GM21717 (cell line): Measurements from ENCODE around the gene FKBP14.
A peak's percentile ranks its signal among the peaks of the same experiment; 100 is the strongest.

Experiments used
- ATAC-seq: cut with Tn5 transposase; IDR thresholded peaks from one replicate; pipeline ENCODE4 v1.9.1; 2021; ENCODE audit warnings: mild to moderate bottlenecking, moderate library complexity; ENCODE audit not compliant: unreplicated experiment

Gene FKBP14

GRCh38 chr7:30034501-30034900 is 8.0 kb upstream of the FKBP14 start:
- ATAC-seq, result no peak

GRCh38 chr7:30032310-30033125 is 6.0 kb upstream of the FKBP14 start:
- no peak for ATAC-seq

GRCh38 chr7:30029696-30030095 is 3.2 kb upstream of the FKBP14 start:
- ATAC-seq, result no peak

- ATAC-seq, result peak; percentile 20
These were observed 2.5 kb upstream of the FKBP14 start for GRCh38 chr7:30028749-30029635.

- peak; percentile 53 for ATAC-seq
These were observed 1.8 kb upstream of the FKBP14 start, which contains the start of gene PLEKHA8 for GRCh38 chr7:30028216-30028748. PLEKHA8 (plus strand) TSS chr7:30028412; CDS start chr7:30028763, 351 bp downstream.

- ATAC-seq, result peak; percentile 1
These were observed 1.3 kb upstream of the FKBP14 start for GRCh38 chr7:30027740-30028215.

GRCh38 chr7:30027065-30027456 is 559 bp upstream of the FKBP14 start:
- ATAC-seq, result peak; percentile 10

- no peak for ATAC-seq
These were observed 3.0 kb downstream of the FKBP14 start for GRCh38 chr7:30023524-30023923.

- ATAC-seq, result no peak
These were observed 3.5 kb downstream of the FKBP14 start for GRCh38 chr7:30022991-30023390.

GRCh38 chr7:30020535-30020934 is 6.0 kb downstream of the FKBP14 start:
- no peak for ATAC-seq

GRCh38 chr7:30019960-30020359 is 6.5 kb downstream of the FKBP14 start:
- no peak for ATAC-seq

- ATAC-seq, result no peak
These were observed 7.1 kb downstream of the FKBP14 start for GRCh38 chr7:30019387-30019786.

GRCh38 chr7:30018451-30018850 is 8.1 kb downstream of the FKBP14 start:
- no peak for ATAC-seq

GRCh38 chr7:30012757-30013156 is 13.7 kb downstream of the FKBP14 start:
- no peak for ATAC-seq

GRCh38 chr7:30010021-30010420 is 16.5 kb downstream of the FKBP14 start:
- no peak for ATAC-seq

GRCh38 chr7:30005464-30005863 is 21.0 kb downstream of the FKBP14 start:
- no peak for ATAC-seq

- ATAC-seq, result no peak
These were observed 23.4 kb downstream of the FKBP14 start for GRCh38 chr7:30003098-30003497.

- ATAC-seq, result no peak
These were observed 24.5 kb downstream of the FKBP14 start for GRCh38 chr7:30001998-30002397.

- ATAC-seq, result no peak
These were observed 28.0 kb downstream of the FKBP14 start for GRCh38 chr7:29998489-29998888.

- no peak for ATAC-seq
These were observed 30.2 kb downstream of the FKBP14 start for GRCh38 chr7:29996321-29996720.

GRCh38 chr7:29995652-29996051 is 30.9 kb downstream of the FKBP14 start:
- no peak for ATAC-seq
